ENCODE data around the gene CCDC191. TPM values are rescaled to one million over a fixed set of nuclear protein-coding genes. Genes with fewer than 3 reads are reported as not detected.

Gene CCDC191
- total RNA-seq, 2 experiments from 2014 or later = 3.6 to 3.7 TPM

DNA sequence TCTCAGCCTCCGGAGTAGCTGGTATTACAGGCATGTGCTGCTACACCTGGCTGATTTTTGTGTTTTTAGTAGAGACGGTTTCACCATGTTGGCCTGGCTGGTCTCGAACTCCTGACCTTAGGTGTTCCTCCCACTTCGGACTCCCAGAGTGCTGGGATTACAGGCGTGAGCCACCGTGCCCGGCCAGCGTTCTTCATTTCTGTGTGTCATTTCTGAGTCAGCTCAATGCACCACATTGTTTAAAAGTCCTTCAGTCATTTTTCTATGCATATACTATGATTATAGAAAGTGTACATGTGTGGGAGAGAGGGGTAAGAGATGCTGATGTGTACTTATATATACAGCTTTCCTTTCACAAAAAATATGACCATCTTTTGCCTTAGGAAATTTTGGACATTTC is 2.3 kb upstream of the CCDC191 start:
- Histone ChIP-seq H3K36me3 (ENCODE audit: insufficient read depth, low read length) (peaks cover 8% of the 10 kb centered on the region), H3K4me3 (ENCODE audit: low read length) (no peak overlapping the region), H3K9me3 (ENCODE audit: control insufficient read depth in 1 of 2, insufficient read depth in 1 of 2, low read length in 2 of 2) (no peaks in the 10 kb centered on the region), H3K27me3 (ENCODE audit: control insufficient read depth in 1 of 2, insufficient read depth in 2 of 2, low read length in 2 of 2) (no peaks in the 10 kb centered on the region), H3K27ac (ENCODE audit: low read depth in 1 of 2, low read length in 2 of 2) (no peak overlapping the region), H3K4me1 (ENCODE audit: insufficient read depth, low read length) (peaks cover 20% of the 10 kb centered on the region)
- Mint-ChIP-seq H3K4me3 (peak overlapping the region; percentile 69), H3K4me1 (ENCODE audit: low read depth) (peaks cover 62% of the 10 kb centered on the region), H3K9me3 (no peaks in the 10 kb centered on the region), H3K27ac (peak overlapping the region; percentile 39), H3K36me3 (ENCODE audit: low read depth) (peaks cover 42% of the 10 kb centered on the region), H3K27me3 (no peaks in the 10 kb centered on the region)
- ATAC-seq (ENCODE audit: poor library complexity) = no peak
- TF ChIP-seq, protein P1, sequence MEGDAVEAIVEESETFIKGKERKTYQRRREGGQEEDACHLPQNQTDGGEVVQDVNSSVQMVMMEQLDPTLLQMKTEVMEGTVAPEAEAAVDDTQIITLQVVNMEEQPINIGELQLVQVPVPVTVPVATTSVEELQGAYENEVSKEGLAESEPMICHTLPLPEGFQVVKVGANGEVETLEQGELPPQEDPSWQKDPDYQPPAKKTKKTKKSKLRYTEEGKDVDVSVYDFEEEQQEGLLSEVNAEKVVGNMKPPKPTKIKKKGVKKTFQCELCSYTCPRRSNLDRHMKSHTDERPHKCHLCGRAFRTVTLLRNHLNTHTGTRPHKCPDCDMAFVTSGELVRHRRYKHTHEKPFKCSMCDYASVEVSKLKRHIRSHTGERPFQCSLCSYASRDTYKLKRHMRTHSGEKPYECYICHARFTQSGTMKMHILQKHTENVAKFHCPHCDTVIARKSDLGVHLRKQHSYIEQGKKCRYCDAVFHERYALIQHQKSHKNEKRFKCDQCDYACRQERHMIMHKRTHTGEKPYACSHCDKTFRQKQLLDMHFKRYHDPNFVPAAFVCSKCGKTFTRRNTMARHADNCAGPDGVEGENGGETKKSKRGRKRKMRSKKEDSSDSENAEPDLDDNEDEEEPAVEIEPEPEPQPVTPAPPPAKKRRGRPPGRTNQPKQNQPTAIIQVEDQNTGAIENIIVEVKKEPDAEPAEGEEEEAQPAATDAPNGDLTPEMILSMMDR (IDR thresholded peaks at IDR 0.05) = no peak
- ChIA-PET CTCF (no interaction called here), POLR2A (no interaction called here)
- intact Hi-C loops (cut with DNase I, micrococcal nuclease) = loop anchor here (2.0 to 10.0 kb wide), 10 partner anchors 110 to 1724 kb away; partner anchors contain the start of genes GRAMD1C (in 2 of the 2), ZDHHC23 (in 2 of the 2), ATG3 (in 1 of the 2) and SIDT1 (in 1 of the 2)
- no peak for DNase-seq

DNA sequence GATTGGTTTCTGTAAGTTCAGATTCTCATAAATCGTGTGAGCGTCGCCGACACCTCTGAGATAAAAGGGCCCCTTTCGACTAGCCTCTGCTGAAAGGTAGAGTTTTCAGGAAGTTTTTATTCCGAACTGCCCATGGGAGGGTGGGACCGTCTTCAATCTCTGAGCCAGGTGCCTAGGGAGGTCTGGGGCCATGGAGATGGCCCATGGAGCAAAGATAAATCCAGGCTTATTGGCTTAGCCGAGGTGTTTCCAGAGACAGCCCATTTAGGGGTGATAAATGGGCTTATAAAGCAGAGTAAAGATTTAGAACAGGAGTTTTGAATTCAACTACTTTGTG is 653 bp upstream of the CCDC191 start:
- TF ChIP-seq, protein P1 (IDR thresholded peaks at IDR 0.05) = no peak
- H3K9me3 ChIP-seq (ENCODE audit: control insufficient read depth in 1 of 2, insufficient read depth in 1 of 2, low read length in 2 of 2) = no peaks in the 10 kb centered on the region
- intact Hi-C loops (cut with DNase I, micrococcal nuclease) = loop anchor here (2.0 to 10.0 kb wide), 11 partner anchors 110 to 1725 kb away; partner anchors contain the start of genes GRAMD1C (in 2 of the 2), ATG3 (in 1 of the 2), ATP6V1A (in 1 of the 2) and NAA50 (in 1 of the 2)
- Mint-ChIP-seq H3K9me3 (no peaks in the 10 kb centered on the region), H3K27me3 (no peaks in the 10 kb centered on the region), H3K36me3 (ENCODE audit: low read depth) (peaks cover 42% of the 10 kb centered on the region), H3K4me1 (ENCODE audit: low read depth) (peaks cover 53% of the 10 kb centered on the region), H3K4me3 (peak overlapping the region; percentile 95), H3K27ac (peak overlapping the region; percentile 94)
- DNase-seq (no peak), ATAC-seq (ENCODE audit: poor library complexity) (peak; percentile 1)
- peak overlapping the region; percentile 87 to 96 for H3K27ac ChIP-seq (ENCODE audit: low read depth in 1 of 2, low read length in 2 of 2)
- ChIA-PET POLR2A (no interaction called here), CTCF (interaction anchor here (0.9 kb wide), 1 partner anchor 156 kb away, joined by 6 read pairs; no protein-coding TSS in a partner anchor)
- H3K36me3 ChIP-seq (ENCODE audit: insufficient read depth, low read length) = peaks cover 8% of the 10 kb centered on the region
- H3K4me3 ChIP-seq (ENCODE audit: low read length) = peak overlapping the region; percentile 88
- no peaks in the 10 kb centered on the region for H3K27me3 ChIP-seq (ENCODE audit: control insufficient read depth in 1 of 2, insufficient read depth in 2 of 2, low read length in 2 of 2)
- peaks cover 20% of the 10 kb centered on the region for H3K4me1 ChIP-seq (ENCODE audit: insufficient read depth, low read length)

DNA sequence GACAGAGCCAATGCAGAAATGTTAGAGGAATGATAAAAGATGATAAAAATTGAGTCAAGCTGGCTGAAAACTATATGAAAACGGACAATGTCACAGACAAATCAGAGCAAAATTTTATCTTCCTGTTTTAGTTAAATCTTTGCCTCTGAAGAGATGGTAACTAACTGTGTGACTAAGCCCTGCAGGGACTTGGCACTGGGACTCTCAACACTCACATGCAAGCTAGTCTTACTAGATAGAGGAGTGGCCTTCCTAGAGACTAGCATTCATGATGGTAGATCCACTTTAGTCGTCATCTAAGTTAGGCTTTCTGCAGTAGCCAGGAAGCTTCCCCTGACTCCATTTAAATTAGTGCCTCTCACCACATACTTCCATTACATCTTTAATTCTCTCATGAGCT is 4.1 kb downstream of the CCDC191 start:
- H3K27ac Mint-ChIP-seq = no peak overlapping the region
- TF ChIP-seq, protein P1 (IDR thresholded peaks at IDR 0.05) = no peak
- H3K27me3 Mint-ChIP-seq = no peaks in the 10 kb centered on the region
- H3K4me3 Mint-ChIP-seq = no peak overlapping the region
- no peak for DNase-seq
- H3K27ac ChIP-seq (ENCODE audit: low read depth in 1 of 2, low read length in 2 of 2) = no peak overlapping the region
- no peak for ATAC-seq (ENCODE audit: poor library complexity)
- H3K36me3 ChIP-seq (ENCODE audit: insufficient read depth, low read length) = no peaks in the 10 kb centered on the region
- H3K36me3 Mint-ChIP-seq (ENCODE audit: low read depth) = peaks cover 7% of the 10 kb centered on the region
- peaks cover 20% of the 10 kb centered on the region for H3K4me1 Mint-ChIP-seq (ENCODE audit: low read depth)
- no peak overlapping the region for H3K4me3 ChIP-seq (ENCODE audit: low read length)
- no peaks in the 10 kb centered on the region for H3K9me3 Mint-ChIP-seq
- H3K4me1 ChIP-seq (ENCODE audit: insufficient read depth, low read length) = peaks cover 7% of the 10 kb centered on the region
- no peaks in the 10 kb centered on the region for H3K27me3 ChIP-seq (ENCODE audit: control insufficient read depth in 1 of 2, insufficient read depth in 2 of 2, low read length in 2 of 2)
- intact Hi-C loops (cut with DNase I, micrococcal nuclease) = loop anchor here (10.0 kb wide), 4 partner anchors 163 to 1093 kb away; partner anchors contain the start of genes GRAMD1C (in 1 of the 2), SIDT1 (in 1 of the 2) and ZBTB20 (in 1 of the 2)
- ChIA-PET CTCF (interaction anchor here (0.6 kb wide), 1 partner anchor 139 kb away, joined by 5 read pairs; no protein-coding TSS in a partner anchor), POLR2A (no interaction called here)
- no peaks in the 10 kb centered on the region for H3K9me3 ChIP-seq (ENCODE audit: control insufficient read depth in 1 of 2, insufficient read depth in 1 of 2, low read length in 2 of 2)
